ENCODE results near the gene C12orf75. TPM values are rescaled to one million over a fixed set of nuclear protein-coding genes. Genes with fewer than 3 reads are reported as not detected.
"Not testable (repeated sequence)": the region's sequence is repeated elsewhere in the genome, so short reads cannot be mapped to it uniquely, and the experiment has no call there.

The C12orf75 gene
- total RNA-seq, 4 donors from 2014 or later: 8.5 to 56.3 (median 13.7) TPM

GRCh38 chr12:105307601-105308314 is 22.7 kb upstream of the C12orf75 start:
- intact Hi-C loops (cut with DNase I): not testable (repeated sequence)

GRCh38 chr12:105308839-105309238 is 21.7 kb upstream of the C12orf75 start:
- H3K36me3 ChIP-seq; DNase-seq; H3K27ac ChIP-seq; H3K4me3 ChIP-seq; H3K9me3 ChIP-seq; H3K27me3 ChIP-seq; intact Hi-C loops (cut with DNase I): not testable (repeated sequence)
- H3K4me1 ChIP-seq: peaks cover 0 to 49% (median 14%) of the 10 kb centered on the region in 3 donors
- 70 to 86% methylated on average over 4 of the region's 4 CpGs for WGBS, 2 donors

More at GRCh38 chr12:105307601-105308314, 22.7 kb upstream of the C12orf75 start:
- H3K4me1 ChIP-seq: peaks cover 0 to 52% (median 14%) of the 10 kb centered on the region in 3 donors
- H3K27ac ChIP-seq: peak overlapping the region in 1 of 4 donors; percentile 42
- not testable (repeated sequence) for H3K36me3 ChIP-seq, DNase-seq, H3K27me3 ChIP-seq, H3K9me3 ChIP-seq, H3K4me3 ChIP-seq
- 31 to 43% methylated on average over 3 to 6 of the region's 6 CpGs for WGBS, 2 donors

DNA sequence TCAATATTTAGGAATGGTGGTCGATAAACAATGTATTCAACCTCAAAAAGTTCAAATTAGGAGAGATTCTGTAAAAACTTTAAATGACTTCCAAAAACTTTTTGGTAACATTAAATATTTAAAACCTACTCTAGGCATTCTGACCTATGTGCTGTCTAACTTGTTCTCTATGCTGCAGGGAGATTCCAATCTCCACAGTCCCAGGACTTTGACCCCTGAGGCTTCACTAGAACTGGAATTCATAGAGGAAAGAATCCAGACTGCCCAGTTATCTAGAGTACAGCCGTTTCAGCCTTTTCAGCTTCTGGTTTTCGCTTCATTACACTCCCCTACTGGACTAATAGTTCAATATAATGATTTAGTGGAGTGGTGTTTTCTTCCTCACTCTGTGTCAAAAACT is 21.1 kb upstream of the C12orf75 start:
- H3K4me3 ChIP-seq; intact Hi-C loops (cut with DNase I): not testable (repeated sequence)
- WGBS, 2 donors: 61 to 69% methylated on average over 3 of the region's 3 CpGs

GRCh38 chr12:105310476-105311085 is 19.9 kb upstream of the C12orf75 start:
- WGBS, 2 donors: 35 to 41% methylated on average over 2 of the region's 2 CpGs

More for the DNA sequence above, 21.1 kb upstream of the C12orf75 start:
- H3K36me3 ChIP-seq, DNase-seq, H3K9me3 ChIP-seq, H3K27ac ChIP-seq, H3K27me3 ChIP-seq: not testable (repeated sequence)
- H3K4me1 ChIP-seq: peaks cover 0 to 50% (median 14%) of the 10 kb centered on the region in 3 donors

GRCh38 chr12:105311936-105312335 is 18.6 kb upstream of the C12orf75 start:
- H3K27ac ChIP-seq; H3K9me3 ChIP-seq; H3K27me3 ChIP-seq; H3K4me3 ChIP-seq; DNase-seq; H3K36me3 ChIP-seq; intact Hi-C loops (cut with DNase I): not testable (repeated sequence)
- H3K4me1 ChIP-seq: peaks cover 0 to 70% (median 24%) of the 10 kb centered on the region in 3 donors
- WGBS, 2 donors: 26 to 40% methylated on average over 2 to 3 of the region's 3 CpGs

More at GRCh38 chr12:105310476-105311085, 19.9 kb upstream of the C12orf75 start:
- H3K9me3 ChIP-seq; H3K27ac ChIP-seq; intact Hi-C loops (cut with DNase I); H3K27me3 ChIP-seq; H3K36me3 ChIP-seq; DNase-seq; H3K4me3 ChIP-seq: not testable (repeated sequence)
- H3K4me1 ChIP-seq: peaks cover 0 to 62% (median 20%) of the 10 kb centered on the region in 3 donors

GRCh38 chr12:105313755-105314154 is 16.7 kb upstream of the C12orf75 start:
- peaks cover 0 to 53% (median 22%) of the 10 kb centered on the region in 3 donors for H3K4me1 ChIP-seq
- H3K36me3 ChIP-seq; H3K27ac ChIP-seq; H3K27me3 ChIP-seq; H3K9me3 ChIP-seq; DNase-seq; H3K4me3 ChIP-seq; intact Hi-C loops (cut with DNase I): not testable (repeated sequence)
- WGBS, 2 donors: 89 to 95% methylated on average over 8 of the region's 8 CpGs

GRCh38 chr12:105315130-105315529 is 15.4 kb upstream of the C12orf75 start:
- H3K9me3 ChIP-seq: no peaks in the 10 kb centered on the region
- H3K4me3 ChIP-seq: no peak overlapping the region
- peaks cover 0 to 44% (median 18%) of the 10 kb centered on the region in 3 donors for H3K4me1 ChIP-seq
- no peak for DNase-seq
- no peaks in the 10 kb centered on the region for H3K36me3 ChIP-seq
- H3K27me3 ChIP-seq: no peaks in the 10 kb centered on the region
- peak overlapping the region; percentile 23 to 65 (median 37) for H3K27ac ChIP-seq
- TF ChIP-seq, protein P1, sequence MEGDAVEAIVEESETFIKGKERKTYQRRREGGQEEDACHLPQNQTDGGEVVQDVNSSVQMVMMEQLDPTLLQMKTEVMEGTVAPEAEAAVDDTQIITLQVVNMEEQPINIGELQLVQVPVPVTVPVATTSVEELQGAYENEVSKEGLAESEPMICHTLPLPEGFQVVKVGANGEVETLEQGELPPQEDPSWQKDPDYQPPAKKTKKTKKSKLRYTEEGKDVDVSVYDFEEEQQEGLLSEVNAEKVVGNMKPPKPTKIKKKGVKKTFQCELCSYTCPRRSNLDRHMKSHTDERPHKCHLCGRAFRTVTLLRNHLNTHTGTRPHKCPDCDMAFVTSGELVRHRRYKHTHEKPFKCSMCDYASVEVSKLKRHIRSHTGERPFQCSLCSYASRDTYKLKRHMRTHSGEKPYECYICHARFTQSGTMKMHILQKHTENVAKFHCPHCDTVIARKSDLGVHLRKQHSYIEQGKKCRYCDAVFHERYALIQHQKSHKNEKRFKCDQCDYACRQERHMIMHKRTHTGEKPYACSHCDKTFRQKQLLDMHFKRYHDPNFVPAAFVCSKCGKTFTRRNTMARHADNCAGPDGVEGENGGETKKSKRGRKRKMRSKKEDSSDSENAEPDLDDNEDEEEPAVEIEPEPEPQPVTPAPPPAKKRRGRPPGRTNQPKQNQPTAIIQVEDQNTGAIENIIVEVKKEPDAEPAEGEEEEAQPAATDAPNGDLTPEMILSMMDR (IDR thresholded peaks at IDR 0.05): no peak
- no peak for TF ChIP-seq POLR2A (IDR thresholded peaks at IDR 0.05)
- 45 to 51% methylated on average over 2 of the region's 2 CpGs for WGBS, 2 donors
- intact Hi-C loops (cut with DNase I): no loop called here

- DNase-seq: no peak
- Histone ChIP-seq H3K4me1 (peaks cover 0 to 38% (median 16%) of the 10 kb centered on the region in 3 donors), H3K27ac (peak overlapping the region; percentile 34 to 65 (median 40)), H3K9me3 (no peaks in the 10 kb centered on the region), H3K27me3 (no peaks in the 10 kb centered on the region), H3K4me3 (no peak overlapping the region), H3K36me3 (no peaks in the 10 kb centered on the region)
- TF ChIP-seq POLR2A (IDR thresholded peaks at IDR 0.05): no peak
- TF ChIP-seq, protein P1 (IDR thresholded peaks at IDR 0.05): no peak
- WGBS, 2 donors: 39 to 62% methylated on average over 6 of the region's 6 CpGs
- intact Hi-C loops (cut with DNase I): no loop called here
Observed at GRCh38 chr12:105315726-105316125, 14.8 kb upstream of the C12orf75 start.
